Natural killer cell treated with Interleukin-12 subunit alpha and Interleukin-12 subunit beta and Interleukin-15 and Interleukin-18, amount 100 ng/mL, for 72 hours (primary cell): ENCODE data around the gene ZDHHC11. TPM values are rescaled to one million over a fixed set of nuclear protein-coding genes. Genes with fewer than 3 reads are reported as not detected.
A peak's percentile ranks its signal among the peaks of the same experiment; 100 is the strongest.
"Not testable (repeated sequence)": the region's sequence is repeated elsewhere in the genome, so short reads cannot be mapped to it uniquely, and the experiment has no call there.

Experiments used
- ATAC-seq, 2 donors: fragments of 150-1000 bp; cut with Tn5 transposase in 1 of 2; sonication (Bioruptor Pico), chemical (Tn5 transposase) in 1 of 2; 2 replicates each; pipeline ENCODE4 v1.10.0; 2021
- DNase-seq: peaks from one replicate; pipeline ENCODE4 v3.0.0; 2022; ENCODE audit warnings: low spot score
- H3K27ac Mint-ChIP-seq, 2 donors: 1 replicate in 1 of 2; 2 replicates in 1 of 2; pipeline ENCODE4 v1.8.0; 2022; ENCODE audit warnings: mixed read lengths in 2 of 2, mild to moderate bottlenecking in 1 of 2, moderate library complexity in 1 of 2
- H3K27me3 Mint-ChIP-seq, 2 donors: 1 replicate in 1 of 2; 2 replicates in 1 of 2; pipeline ENCODE4 v1.8.0; 2022; ENCODE audit warnings: mixed read lengths in 2 of 2
- H3K36me3 Mint-ChIP-seq: one replicate; pipeline ENCODE4 v1.8.0; 2022; ENCODE audit warnings: mixed read lengths
- H3K4me1 Mint-ChIP-seq, 2 donors: 1 replicate in 1 of 2; 2 replicates in 1 of 2; pipeline ENCODE4 v1.8.0; 2022; ENCODE audit warnings: low read depth in 2 of 2, mixed read lengths in 2 of 2, mild to moderate bottlenecking in 1 of 2
- H3K4me3 Mint-ChIP-seq: one replicate; pipeline ENCODE4 v1.8.0; 2022; ENCODE audit warnings: mixed read lengths
- H3K9me3 Mint-ChIP-seq: 2 replicates; pipeline ENCODE4 v1.8.0; 2022; ENCODE audit warnings: mixed read lengths
- total RNA-seq, 2 donors: library from RNA; stranded (reverse); gene quantifications; one replicate each; pipeline ENCODE4 v1.2.3, GENCODE V29; 2022

Gene ZDHHC11
- total RNA-seq, 2 donors from 2014 or later: 8.1 to 24.5 TPM

GRCh38 chr5:771841-772546 lies 78.8 kb downstream of the ZDHHC11 start:
- H3K4me1 Mint-ChIP-seq, DNase-seq, H3K27me3 Mint-ChIP-seq, H3K36me3 Mint-ChIP-seq, H3K9me3 Mint-ChIP-seq, ATAC-seq, H3K27ac Mint-ChIP-seq, H3K4me3 Mint-ChIP-seq: not testable (repeated sequence)

GRCh38 chr5:771087-771781 lies 79.6 kb downstream of the ZDHHC11 start:
- H3K27ac Mint-ChIP-seq: not testable (repeated sequence)

GRCh38 chr5:770585-770984 lies 80.2 kb downstream of the ZDHHC11 start:
- H3K4me1 Mint-ChIP-seq, H3K9me3 Mint-ChIP-seq, H3K4me3 Mint-ChIP-seq, DNase-seq, H3K27ac Mint-ChIP-seq, H3K36me3 Mint-ChIP-seq, H3K27me3 Mint-ChIP-seq: not testable (repeated sequence)
- peak in 1 of 2 donors; percentile 12 for ATAC-seq

More at GRCh38 chr5:771087-771781, 79.6 kb downstream of the ZDHHC11 start:
- not testable (repeated sequence) for DNase-seq, H3K4me3 Mint-ChIP-seq, H3K27me3 Mint-ChIP-seq, H3K4me1 Mint-ChIP-seq, H3K9me3 Mint-ChIP-seq, H3K36me3 Mint-ChIP-seq, ATAC-seq

- not testable (repeated sequence) for DNase-seq, H3K27me3 Mint-ChIP-seq, H3K27ac Mint-ChIP-seq, H3K36me3 Mint-ChIP-seq, H3K9me3 Mint-ChIP-seq, ATAC-seq, H3K4me3 Mint-ChIP-seq, H3K4me1 Mint-ChIP-seq
Observed at GRCh38 chr5:769485-770145, 81.2 kb downstream of the ZDHHC11 start.

- DNase-seq: no peak
- no peaks in the 10 kb centered on the region for H3K36me3 Mint-ChIP-seq
- H3K4me1 Mint-ChIP-seq: no peaks in the 10 kb centered on the region
- H3K27me3 Mint-ChIP-seq: no peaks in the 10 kb centered on the region
- no peak for ATAC-seq
- H3K27ac Mint-ChIP-seq: no peak overlapping the region
- no peaks in the 10 kb centered on the region for H3K9me3 Mint-ChIP-seq
- no peak overlapping the region for H3K4me3 Mint-ChIP-seq
Observed at GRCh38 chr5:766666-767431, 83.9 kb downstream of the ZDHHC11 start.

GRCh38 chr5:765948-766631 lies 84.7 kb downstream of the ZDHHC11 start:
- Mint-ChIP-seq H3K4me3 (no peak overlapping the region), H3K36me3 (no peaks in the 10 kb centered on the region), H3K4me1 (no peaks in the 10 kb centered on the region), H3K27ac (no peak overlapping the region), H3K27me3 (no peaks in the 10 kb centered on the region), H3K9me3 (no peaks in the 10 kb centered on the region)
- ATAC-seq (no peak), DNase-seq (no peak)

- peaks cover 0 to 7% of the 10 kb centered on the region in 2 donors for H3K27me3 Mint-ChIP-seq
- ATAC-seq (no peak), DNase-seq (no peak)
- no peaks in the 10 kb centered on the region for H3K36me3 Mint-ChIP-seq
- no peak overlapping the region for H3K4me3 Mint-ChIP-seq
- no peak overlapping the region for H3K27ac Mint-ChIP-seq
- H3K4me1 Mint-ChIP-seq: peaks cover 0 to 2% of the 10 kb centered on the region in 2 donors
- no peaks in the 10 kb centered on the region for H3K9me3 Mint-ChIP-seq
Observed at GRCh38 chr5:763998-764781, 86.6 kb downstream of the ZDHHC11 start.

GRCh38 chr5:763397-763796 lies 87.4 kb downstream of the ZDHHC11 start:
- Mint-ChIP-seq H3K27me3 (peaks cover 0 to 7% of the 10 kb centered on the region in 2 donors), H3K36me3 (no peaks in the 10 kb centered on the region), H3K4me1 (peaks cover 0 to 7% of the 10 kb centered on the region in 2 donors), H3K9me3 (no peaks in the 10 kb centered on the region), H3K4me3 (no peak overlapping the region), H3K27ac (no peak overlapping the region)
- ATAC-seq: no peak
- DNase-seq: no peak

GRCh38 chr5:762996-763395 lies 87.8 kb downstream of the ZDHHC11 start:
- ATAC-seq, H3K4me1 Mint-ChIP-seq, H3K9me3 Mint-ChIP-seq, H3K27me3 Mint-ChIP-seq, H3K27ac Mint-ChIP-seq, H3K4me3 Mint-ChIP-seq, DNase-seq, H3K36me3 Mint-ChIP-seq: not testable (repeated sequence)

GRCh38 chr5:761854-762710 lies 88.7 kb downstream of the ZDHHC11 start:
- peaks cover 2 to 7% of the 10 kb centered on the region in 2 donors for H3K27me3 Mint-ChIP-seq
- no peaks in the 10 kb centered on the region for H3K36me3 Mint-ChIP-seq
- peak in 1 of 2 donors; percentile 30 for ATAC-seq
- H3K4me1 Mint-ChIP-seq: peaks cover 0 to 7% of the 10 kb centered on the region in 2 donors
- no peak for DNase-seq
- no peaks in the 10 kb centered on the region for H3K9me3 Mint-ChIP-seq
- H3K27ac Mint-ChIP-seq: no peak overlapping the region
- no peak overlapping the region for H3K4me3 Mint-ChIP-seq

- Mint-ChIP-seq H3K27ac (no peak overlapping the region), H3K27me3 (peaks cover 2 to 7% of the 10 kb centered on the region in 2 donors)
Observed at GRCh38 chr5:761059-761771, 89.6 kb downstream of the ZDHHC11 start.

More at GRCh38 chr5:761059-761771, 89.6 kb downstream of the ZDHHC11 start:
- Mint-ChIP-seq H3K4me1 (peaks cover 0 to 7% of the 10 kb centered on the region in 2 donors), H3K36me3 (no peaks in the 10 kb centered on the region), H3K9me3 (no peaks in the 10 kb centered on the region), H3K4me3 (no peak overlapping the region)
- ATAC-seq: no peak
- no peak for DNase-seq
